ENCODE measurements around the gene MYH11.
"Not testable (repeated sequence)": the region's sequence is repeated elsewhere in the genome, so short reads cannot be mapped to it uniquely, and the experiment has no call there.

The MYH11 gene

GRCh38 chr16:15846510-15846909 lies 10.3 kb downstream of the MYH11 start:
- DNase-seq (ENCODE audit: low read depth in 4 of 4, low spot score in 1 of 4), result no peak

DNA sequence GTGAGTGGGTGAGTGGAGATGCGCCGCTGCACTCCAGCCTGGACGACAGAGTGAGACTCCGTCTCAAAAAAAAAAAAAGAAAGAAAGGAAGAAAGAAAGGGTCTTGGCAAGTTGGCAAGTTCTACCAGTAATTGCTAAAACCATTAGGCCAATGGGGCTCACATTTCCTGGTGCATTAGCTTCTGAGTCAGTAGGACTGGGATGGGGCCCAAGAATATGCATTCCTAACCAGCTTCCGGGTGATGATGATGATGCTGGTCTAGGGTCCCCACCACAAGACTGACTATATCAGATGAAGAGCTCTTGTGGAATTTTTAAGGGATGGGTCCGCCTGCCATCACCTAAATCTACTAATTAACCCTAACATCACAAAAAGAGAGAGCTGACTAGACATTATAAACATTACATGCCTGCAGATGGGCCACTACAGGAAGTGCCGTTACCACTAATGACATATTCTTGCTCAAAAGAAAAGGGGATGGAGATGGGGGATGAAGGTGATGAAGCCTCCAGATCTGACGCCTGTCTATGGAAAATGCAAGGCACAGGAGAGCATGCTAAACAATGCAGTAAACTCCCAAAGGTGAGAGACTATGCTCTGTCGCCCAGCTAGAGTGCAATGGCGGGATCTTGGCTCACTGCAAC lies 13.1 kb downstream of the MYH11 start:
- no peak for DNase-seq (ENCODE audit: low read depth in 4 of 4, low spot score in 1 of 4)

- DNase-seq (ENCODE audit: low read depth in 4 of 4, low spot score in 1 of 4), result not testable (repeated sequence)
Measured at GRCh38 chr16:15839204-15839603, 17.6 kb downstream of the MYH11 start.

GRCh38 chr16:15837761-15838160 lies 19.1 kb downstream of the MYH11 start:
- no peak for DNase-seq (ENCODE audit: low read depth in 4 of 4, low spot score in 1 of 4)

DNA sequence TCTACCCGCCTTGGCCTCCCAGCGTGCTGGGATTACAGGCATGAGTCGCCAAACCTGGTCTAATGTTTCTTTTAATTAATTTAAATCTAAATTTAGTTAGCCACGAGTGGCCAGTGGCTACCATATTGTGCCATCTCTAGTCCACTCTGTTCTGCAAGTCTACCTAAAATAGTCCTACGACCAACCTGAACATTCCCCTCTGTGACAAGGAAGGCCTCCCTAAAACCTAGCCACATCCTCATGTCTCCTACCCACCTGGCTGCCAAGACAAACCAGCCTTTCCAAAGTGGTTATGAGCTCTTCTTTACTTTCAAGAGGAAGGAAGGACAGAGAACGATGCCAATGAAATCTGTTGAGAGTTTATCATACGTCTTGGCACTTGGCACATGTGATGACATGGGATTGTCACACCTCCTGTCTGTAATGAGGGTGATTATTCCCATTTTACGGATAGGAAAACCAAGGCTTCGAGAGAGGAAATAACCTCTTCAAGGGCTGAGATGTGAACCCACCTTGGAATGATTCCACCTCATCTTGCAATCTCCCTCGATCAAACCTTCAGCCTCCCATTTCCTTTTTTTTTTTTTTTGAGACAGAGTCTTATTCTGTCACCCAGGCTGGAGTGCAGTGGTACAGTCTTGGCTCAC lies 19.7 kb downstream of the MYH11 start:
- DNase-seq (ENCODE audit: low read depth in 4 of 4, low spot score in 1 of 4), result no peak

DNA sequence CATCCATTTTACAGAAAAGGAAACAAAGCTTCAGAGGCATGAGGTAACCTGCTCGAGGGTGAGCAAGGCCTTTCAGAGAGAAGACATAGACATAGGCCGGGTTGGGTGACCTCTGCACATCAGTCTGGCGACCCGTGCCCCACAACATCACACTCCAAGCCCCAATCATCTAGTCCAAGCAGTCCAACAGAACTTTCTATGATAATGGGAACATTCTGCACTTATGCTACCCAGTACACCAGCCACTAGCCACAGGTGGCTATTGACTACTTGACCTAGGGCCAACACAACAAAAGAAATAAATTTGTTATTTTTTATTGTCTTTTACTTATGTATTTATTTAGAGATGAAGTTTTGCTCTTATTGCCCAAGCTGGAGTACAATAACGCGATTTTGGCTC lies 20.8 kb downstream of the MYH11 start:
- DNase-seq (ENCODE audit: low read depth in 4 of 4, low spot score in 1 of 4), result no peak

DNA sequence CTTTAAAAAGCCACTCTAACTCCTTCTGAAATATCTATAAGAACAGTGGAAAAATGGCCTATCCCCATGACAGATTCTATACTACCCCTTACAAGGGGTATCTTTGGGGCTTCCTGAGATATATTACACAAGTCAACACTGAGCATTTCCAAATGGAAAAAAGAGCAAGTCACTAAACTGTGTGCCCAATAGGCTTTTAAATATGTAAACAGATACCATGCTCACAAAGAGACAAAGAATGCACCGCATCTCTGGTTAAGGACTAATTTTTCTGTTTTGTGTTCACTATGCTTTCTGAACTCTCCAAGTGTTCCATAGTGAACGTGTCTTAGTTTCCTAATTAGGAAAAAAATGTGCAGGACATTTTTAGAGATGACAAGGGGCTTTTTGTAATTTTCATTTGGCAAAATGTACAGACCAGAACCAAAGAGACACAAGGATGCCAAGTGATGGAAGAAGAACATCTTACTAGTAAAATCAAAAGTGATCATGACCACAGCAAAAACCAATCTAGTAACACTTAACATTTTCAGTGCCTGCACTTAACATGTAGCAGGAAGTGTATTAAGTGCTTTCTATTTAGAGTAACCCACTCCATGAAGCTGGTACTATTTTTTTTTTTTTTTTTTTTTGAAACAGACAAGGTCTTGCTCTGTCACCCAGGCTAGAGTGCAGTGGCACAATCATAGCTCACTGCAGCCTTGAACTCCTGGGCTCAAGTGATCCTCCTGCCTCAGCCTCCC lies 21.5 kb downstream of the MYH11 start:
- DNase-seq (ENCODE audit: low read depth in 4 of 4, low spot score in 1 of 4), result no peak

DNA sequence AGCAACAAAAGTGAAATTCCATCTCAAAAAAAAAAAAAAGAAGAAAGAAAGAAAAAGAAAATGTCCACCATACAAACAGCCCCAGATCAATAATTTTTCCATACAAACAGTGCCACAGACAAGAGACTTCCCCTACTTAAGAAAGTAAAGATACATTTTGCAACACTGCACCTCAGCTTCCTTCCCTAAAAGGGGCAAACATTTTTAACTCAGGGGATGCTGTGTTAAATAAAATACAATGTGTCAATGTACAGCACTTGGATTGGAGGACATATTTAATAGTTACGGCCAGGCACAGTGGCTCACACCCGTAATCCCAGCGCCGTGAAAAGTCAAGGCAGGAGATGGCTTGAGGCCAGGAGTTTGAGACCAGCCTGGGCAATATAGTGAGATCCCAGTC lies 22.3 kb downstream of the MYH11 start:
- no peak for DNase-seq (ENCODE audit: low read depth in 4 of 4, low spot score in 1 of 4)

- no peak for DNase-seq (ENCODE audit: low read depth in 4 of 4, low spot score in 1 of 4)
Measured at GRCh38 chr16:15833541-15833940, 23.3 kb downstream of the MYH11 start.

- no peak for DNase-seq (ENCODE audit: low read depth in 4 of 4, low spot score in 1 of 4)
Measured at GRCh38 chr16:15832241-15832640, 24.6 kb downstream of the MYH11 start.

DNA sequence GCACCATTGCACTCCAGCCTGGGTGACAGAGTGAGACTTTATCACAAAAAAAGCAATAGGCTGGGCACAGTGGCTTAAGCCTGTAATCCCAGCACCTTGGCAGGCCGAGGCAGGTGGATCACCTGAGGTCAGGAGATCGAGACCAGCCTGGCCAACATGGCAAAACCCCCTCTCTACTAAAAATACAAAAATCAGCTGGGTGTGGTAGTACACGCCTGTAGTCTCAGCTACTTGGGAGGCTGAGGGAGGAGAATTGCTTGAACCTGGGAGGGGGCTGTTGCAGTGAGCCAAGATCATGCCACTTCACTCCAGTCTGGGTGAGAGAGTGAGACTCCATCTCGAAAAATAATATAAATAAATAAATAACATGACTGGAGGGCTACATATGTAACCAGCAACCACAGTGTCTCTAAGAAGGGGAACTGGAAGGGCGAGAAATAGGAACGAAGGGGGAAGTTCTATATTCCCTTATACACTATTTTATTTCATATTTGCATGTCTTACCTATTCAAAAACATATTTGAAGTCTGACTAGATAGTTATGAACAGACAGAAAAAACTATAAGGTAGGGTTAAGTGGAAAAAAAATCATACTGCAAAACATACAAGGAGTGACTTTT lies 25.9 kb downstream of the MYH11 start:
- DNase-seq (ENCODE audit: low read depth in 4 of 4, low spot score in 1 of 4), result no peak

GRCh38 chr16:15829460-15829859 lies 27.4 kb downstream of the MYH11 start:
- DNase-seq (ENCODE audit: low read depth in 4 of 4, low spot score in 1 of 4), result no peak

DNA sequence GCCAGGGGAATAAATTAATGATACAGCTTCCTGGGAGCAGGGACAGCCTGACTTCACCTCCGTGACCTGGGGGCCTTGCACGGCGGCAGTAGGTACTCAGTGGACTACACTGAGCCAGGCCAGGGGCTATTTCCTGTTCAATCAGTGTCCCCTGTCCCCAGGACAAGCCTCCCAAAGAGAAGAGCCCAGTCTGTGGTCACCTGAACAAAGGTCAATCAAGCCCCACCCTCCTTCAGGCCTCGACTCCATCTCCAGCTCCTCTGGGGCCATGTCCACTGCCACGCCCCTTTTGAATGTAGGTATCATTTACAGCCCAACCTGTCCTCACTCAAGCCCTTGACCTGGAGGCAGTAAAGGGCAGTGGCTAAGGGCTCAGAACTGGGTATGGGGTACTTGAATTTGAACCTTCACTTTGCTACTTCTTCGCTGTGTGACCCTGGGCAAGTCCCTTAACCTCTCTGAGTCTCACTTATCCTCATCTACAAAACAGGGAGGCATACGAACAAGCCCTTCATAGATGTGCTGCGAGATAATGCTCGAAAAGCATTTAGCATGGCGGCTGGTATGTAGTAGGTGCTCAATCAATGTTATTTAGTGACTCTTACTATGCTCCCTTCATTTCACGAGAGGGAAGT lies 29.0 kb downstream of the MYH11 start:
- DNase-seq (ENCODE audit: low read depth in 4 of 4, low spot score in 1 of 4), result no peak

DNA sequence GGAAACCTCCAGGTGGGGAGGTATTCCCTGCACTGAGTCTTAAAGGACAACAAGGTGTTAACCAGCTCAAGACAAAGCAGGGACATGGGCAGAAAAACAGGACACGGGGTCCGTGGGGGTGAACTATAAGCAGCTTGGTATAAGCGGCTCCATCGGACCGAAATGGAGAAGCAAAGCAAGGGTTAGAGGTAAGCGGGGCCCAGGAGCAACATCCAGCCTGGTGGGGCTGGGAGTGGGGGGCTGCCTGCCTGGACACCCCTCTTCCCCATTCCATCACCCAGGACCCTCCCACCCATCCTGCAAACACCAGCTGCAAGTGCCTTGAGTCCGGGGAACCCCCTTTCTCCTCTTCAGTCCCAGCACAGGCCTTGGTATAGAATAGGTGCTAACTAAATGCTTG lies 29.5 kb downstream of the MYH11 start:
- no peak for DNase-seq (ENCODE audit: low read depth in 4 of 4, low spot score in 1 of 4)

GRCh38 chr16:15825750-15826305 lies 31.0 kb downstream of the MYH11 start:
- no peak for DNase-seq (ENCODE audit: low read depth in 4 of 4, low spot score in 1 of 4)

DNA sequence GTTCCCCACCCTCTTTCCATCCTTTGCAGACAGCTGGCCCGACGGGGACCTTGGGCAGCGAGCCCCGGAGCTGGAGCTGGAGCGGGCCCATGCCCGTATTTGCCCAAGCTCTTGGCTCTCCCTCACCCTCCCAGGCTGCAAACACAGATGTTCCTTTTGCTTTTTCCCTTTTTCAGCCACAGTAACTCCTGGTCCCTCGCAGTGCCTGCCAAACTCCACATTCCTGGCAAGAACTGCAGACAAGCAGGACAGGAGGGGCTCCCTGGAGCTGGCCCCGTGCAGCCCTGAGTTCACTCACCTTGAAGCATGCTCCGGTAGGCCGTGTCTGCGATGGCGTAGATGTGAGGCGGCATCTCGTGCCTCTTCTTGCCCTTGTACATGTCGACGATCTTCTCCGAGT lies 33.9 kb downstream of the MYH11 start:
- DNase-seq (ENCODE audit: low read depth in 4 of 4, low spot score in 1 of 4), result no peak

DNA sequence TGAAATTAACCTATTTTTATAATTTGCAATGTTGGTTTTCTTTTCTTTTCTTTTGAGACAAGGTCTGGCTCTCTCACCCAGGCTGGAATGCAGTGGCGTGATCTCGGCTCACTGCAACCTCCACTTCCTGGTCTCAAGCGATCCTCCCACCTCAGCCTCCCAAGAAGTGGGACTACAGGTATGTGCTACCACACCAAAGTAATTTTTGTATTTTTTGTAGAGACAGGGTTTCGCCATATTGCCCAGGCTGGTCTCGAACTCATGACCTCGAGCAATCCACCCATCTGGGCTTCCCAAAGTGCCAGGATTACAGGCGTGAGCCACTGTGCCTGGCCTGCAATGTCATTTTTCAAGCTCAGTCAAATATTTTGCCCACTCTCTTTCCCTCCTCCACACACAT lies 36.0 kb downstream of the MYH11 start:
- no peak for DNase-seq (ENCODE audit: low read depth in 4 of 4, low spot score in 1 of 4)

DNA sequence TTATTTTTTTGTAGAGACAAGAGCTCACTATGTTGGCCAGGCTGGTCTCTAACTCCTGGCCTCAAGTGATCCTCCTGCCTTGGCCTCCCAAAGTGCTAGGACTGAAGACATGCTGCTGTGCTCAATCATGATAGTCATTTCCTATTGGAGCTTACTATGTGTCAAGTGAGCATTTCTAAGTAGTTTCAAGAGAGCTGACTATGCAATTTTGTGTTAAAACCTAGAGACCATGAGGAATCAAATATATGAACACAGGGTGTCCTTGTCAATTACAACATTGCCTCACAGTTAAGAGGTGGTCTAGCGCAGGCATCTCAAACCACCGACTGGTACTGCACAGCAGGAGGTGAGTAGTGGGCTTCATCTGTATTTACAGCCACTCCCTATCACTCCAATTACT lies 37.8 kb downstream of the MYH11 start:
- DNase-seq (ENCODE audit: low read depth in 4 of 4, low spot score in 1 of 4), result no peak

- no peak for DNase-seq (ENCODE audit: low read depth in 4 of 4, low spot score in 1 of 4)
Measured at GRCh38 chr16:15817446-15817845, 39.4 kb downstream of the MYH11 start.

DNA sequence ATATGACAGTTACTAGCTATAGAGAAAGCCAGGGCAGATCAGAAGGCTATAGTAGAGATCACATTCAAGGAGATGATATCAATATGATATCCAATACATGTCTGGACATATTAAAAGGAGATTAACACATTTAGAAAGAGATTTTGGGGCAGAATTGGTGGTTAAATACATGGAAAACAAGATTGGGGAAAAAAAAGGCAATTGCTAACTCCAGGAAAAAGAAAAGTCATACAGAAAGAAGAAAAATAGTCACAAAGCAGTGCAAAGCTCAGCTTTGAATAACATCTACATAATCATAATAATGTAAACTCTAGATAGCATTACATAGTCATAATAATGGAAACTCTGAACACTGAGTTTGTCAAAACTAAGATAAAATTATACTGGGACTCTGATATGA lies 40.6 kb downstream of the MYH11 start:
- no peak for DNase-seq (ENCODE audit: low read depth in 4 of 4, low spot score in 1 of 4)

DNA sequence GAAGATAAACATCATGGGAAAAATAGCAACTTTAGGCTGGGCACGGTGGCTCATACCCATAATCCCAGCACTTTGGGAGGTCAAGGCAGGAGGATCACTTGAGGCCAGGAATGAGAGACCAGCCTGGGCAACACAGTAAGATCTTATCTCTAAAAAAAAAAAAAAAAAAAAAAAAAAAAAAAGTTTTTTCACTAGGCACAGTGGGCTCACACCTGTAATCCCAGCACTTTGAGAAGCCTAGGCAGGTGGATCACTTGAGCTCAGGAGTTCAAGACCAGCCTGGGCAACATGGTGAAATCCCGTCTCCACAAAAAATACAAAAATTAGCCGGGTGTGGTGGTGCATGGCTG lies 44.5 kb downstream of the MYH11 start:
- DNase-seq (ENCODE audit: low read depth in 4 of 4, low spot score in 1 of 4), result not testable (repeated sequence)

All from stimulated activated CD4-positive, alpha-beta T cell treated with anti-CD3 and anti-CD28 coated beads, Interleukin-1b, Interleukin-23, amount 100 ng/mL, for 24 hours (primary cell).